GM12878 (cell line): ENCODE measurements around the gene ITFG1. TPM values are rescaled to one million over a fixed set of nuclear protein-coding genes. Genes with fewer than 3 reads are reported as not detected.

Source experiments
- ATAC-seq: fragments of 200-7000 bp; cut with Tn5 transposase; 3 replicates; pipeline ENCODE4 v1.9.1; 2020; ENCODE audit warnings: mild to moderate bottlenecking, moderate library complexity
- BruUV-seq: library from RNA; stranded (reverse); fragments of 400-500 nt; replicated peaks from 2 replicates; lab custom pipeline; 2021; lab: Mats Ljungman, UMichigan
- CTCF ChIA-PET: fragments of 300-600 bp; sonication (Branson Sonifier 250); formaldehyde crosslinking; extraction: SDS; loops from one replicate; lab custom pipeline; 2021; ENCODE audit warnings: inconsistent platforms; lab: Yijun Ruan, JAX
- POLR2A ChIA-PET: fragments of 350-600 bp; formaldehyde crosslinking; extraction: SDS; loops from one replicate; lab custom pipeline; 2021; ENCODE audit warnings: inconsistent platforms; lab: Charles Lee
- RAD21 ChIA-PET: fragments of 300-600 bp; sonication (Branson Sonifier 250); formaldehyde crosslinking; loops from one replicate; lab custom pipeline; 2023; ENCODE audit warnings: antibody characterized with exemption; ENCODE audit not compliant: unreplicated experiment; lab: Charles Lee
- SMC1A ChIA-PET: fragments of 300-600 bp; sonication (Branson Sonifier 250); formaldehyde crosslinking; loops from one replicate; lab custom pipeline; 2023; ENCODE audit not compliant: unreplicated experiment, uncharacterized antibody; lab: Charles Lee
- DNase-seq: peaks from one replicate; pipeline ENCODE4 v3.0.0-alpha.2; 2011; ENCODE audit warnings: low read depth, low spot score
- FAIRE-seq: peaks from 3 replicates; lab custom pipeline; 2011; peaks lifted over from hg19 to GRCh38; lab: Jason Lieb, UNC
- H2AFZ ChIP-seq: 2 replicates; pipeline ENCODE4 v1.6.0; 2011; ENCODE audit warnings: low read depth, low read length, control low read depth; ENCODE audit not compliant: control insufficient read depth
- H3K27ac ChIP-seq: 2 replicates; pipeline ENCODE4 v1.5.1; 2011; ENCODE audit warnings: control low read depth; ENCODE audit not compliant: control insufficient read depth, insufficient read depth
- H3K27me3 ChIP-seq, 2 experiments: replicated peaks in 1 of 2; 2 replicates each; pipeline versions ENCODE4 v1.6.0 to v1.6.1; 2011; ENCODE audit warnings: low read length in 1 of 2; ENCODE audit not compliant: control insufficient read depth in 2 of 2, insufficient read depth in 2 of 2
- H3K36me3 ChIP-seq, 2 experiments: 2 replicates each; pipeline ENCODE4 v1.5.1; 2011; ENCODE audit warnings: low read length in 1 of 2; ENCODE audit not compliant: control insufficient read depth in 2 of 2, insufficient read depth in 2 of 2
- H3K4me1 ChIP-seq: 2 replicates; pipeline ENCODE4 v1.6.1; 2011; ENCODE audit warnings: mild to moderate bottlenecking, low read length, moderate library complexity, mixed read lengths; ENCODE audit not compliant: control insufficient read depth, insufficient read depth
- H3K4me2 ChIP-seq: 2 replicates; pipeline ENCODE4 v1.6.0; 2011; ENCODE audit warnings: control low read depth; ENCODE audit not compliant: control insufficient read depth, insufficient read depth
- H3K4me3 ChIP-seq: fragments of 200-600 bp; sonication (generic); 2 replicates; pipeline ENCODE4 v1.5.1; 2016
- H3K79me2 ChIP-seq: 2 replicates; pipeline ENCODE4 v1.6.0; 2011; ENCODE audit warnings: low read length; ENCODE audit not compliant: control insufficient read depth, insufficient read depth
- H3K9ac ChIP-seq: 2 replicates; pipeline ENCODE4 v1.8.0; 2011; ENCODE audit warnings: low read length, control low read depth, mixed read lengths; ENCODE audit not compliant: control insufficient read depth, insufficient read depth
- H3K9me3 ChIP-seq: replicated peaks from 3 replicates; pipeline ENCODE4 v1.5.1; 2011; ENCODE audit warnings: mild to moderate bottlenecking, low read length; ENCODE audit not compliant: control insufficient read depth, insufficient read depth
- H4K20me1 ChIP-seq: 2 replicates; pipeline ENCODE4 v1.6.0; 2011; ENCODE audit not compliant: control insufficient read depth, insufficient read depth
- BMI1 ChIP-seq: fragments of 450-650 bp; IDR thresholded peaks from 2 replicates; pipeline ENCODE4 v1.6.1; 2016; ENCODE audit warnings: mild to moderate bottlenecking, moderate library complexity, borderline replicate concordance
- CHD2 ChIP-seq: IDR thresholded peaks from 2 replicates; pipeline ENCODE4 v1.6.1; 2011; ENCODE audit warnings: low read depth, low read length, improper control_type of control experiment, borderline replicate concordance
- CHD4 ChIP-seq: fragments of 200-600 bp; sonication (generic); IDR thresholded peaks from 2 replicates; pipeline ENCODE4 v1.6.1; 2016; ENCODE audit warnings: mild to moderate bottlenecking
- ESRRA ChIP-seq: IDR thresholded peaks from 2 replicates; pipeline ENCODE4 v1.6.1; 2012; ENCODE audit warnings: mild to moderate bottlenecking, low read length, improper control_type of control experiment
- GABPA ChIP-seq: IDR thresholded peaks from 2 replicates; pipeline ENCODE4 v1.6.1; 2014; ENCODE audit warnings: antibody characterized with exemption, low read depth, mild to moderate bottlenecking, inconsistent platforms
- HDAC6 ChIP-seq: fragments of 200-600 bp; sonication (generic); IDR thresholded peaks from one replicate; pipeline ENCODE4 v1.8.0; 2017; ENCODE audit warnings: antibody characterized with exemption; ENCODE audit not compliant: unreplicated experiment
- MEF2A ChIP-seq: IDR thresholded peaks from 2 replicates; pipeline ENCODE4 v1.6.1; 2011; ENCODE audit warnings: low read depth, mild to moderate bottlenecking, low read length, moderate library complexity; ENCODE audit not compliant: insufficient read depth
- POU2F2 ChIP-seq: IDR thresholded peaks from 3 replicates; pipeline ENCODE4 v1.6.1; 2011; ENCODE audit warnings: low read depth, mild to moderate bottlenecking, low read length, borderline replicate concordance
- RAD21 ChIP-seq: IDR thresholded peaks from 2 replicates; pipeline ENCODE4 v1.6.1; 2011; ENCODE audit warnings: mild to moderate bottlenecking, low read depth, low read length, moderate library complexity; ENCODE audit not compliant: insufficient read depth
- RAD51 ChIP-seq: fragments of 450-650 bp; IDR thresholded peaks from 2 replicates; pipeline ENCODE4 v1.6.1; 2016; ENCODE audit warnings: moderate library complexity, mild to moderate bottlenecking, inconsistent platforms
- RBBP5 ChIP-seq: fragments of 200-600 bp; sonication (generic); conservative IDR thresholded peaks from 2 replicates; pipeline ENCODE4 v1.6.1; 2016
- SMAD5 ChIP-seq: IDR thresholded peaks from 2 replicates; pipeline ENCODE4 v1.6.1; 2016; ENCODE audit warnings: antibody characterized with exemption, low read depth
- TCF3 ChIP-seq: IDR thresholded peaks from 2 replicates; pipeline ENCODE4 v1.6.1; 2012; ENCODE audit warnings: low read depth, mild to moderate bottlenecking, low read length, borderline replicate concordance; ENCODE audit not compliant: insufficient read depth
- YY1 ChIP-seq: IDR thresholded peaks from 2 replicates; pipeline ENCODE4 v1.6.1; 2011; ENCODE audit warnings: low read depth, mild to moderate bottlenecking, low read length
- ZNF207 ChIP-seq: fragments of 450-650 bp; IDR thresholded peaks from 2 replicates; pipeline ENCODE4 v1.6.1; 2014; ENCODE audit warnings: antibody characterized with exemption, mild to moderate bottlenecking, borderline replicate concordance
- ZNF274 ChIP-seq: IDR thresholded peaks from one replicate; pipeline ENCODE4 v1.8.0; 2011; ENCODE audit not compliant: insufficient read length, insufficient read depth
- WGBS: methylation state at CpG from one replicate; pipeline ENCODE4 v1.1.6; 2016; ENCODE audit warnings: low lambda C conversion rate; ENCODE audit not compliant: insufficient replicate concordance, insufficient coverage; ENCODE audit errors: missing lambda C conversion rate; 5-methylcytosine and 5-hydroxymethylcytosine counted together
- in situ Hi-C: fragments of 300-500 bp; cut with MboI; formaldehyde crosslinking; loops from 9 replicates; pipeline ENCODE4 v1.14.3; 2018; ENCODE audit warnings: mixed read lengths
- intact Hi-C: fragments of 100-400 bp; cut with micrococcal nuclease; formaldehyde crosslinking; loops from one replicate; pipeline ENCODE4 v1.14.2; 2022; ENCODE audit not compliant: unreplicated experiment
- polyA plus RNA-seq, 11 experiments: library from polyadenylated mRNA; depleted of rRNA in 4 of 11; unstranded in 6 of 11; stranded (reverse) in 5 of 11; fragments of >200 nt; fragmentation: Nextera tagmentation in 4 of 11; fragmentation: Illumina TruSeq in 1 of 11; extraction: Ambion mirVana in 4 of 11; extraction: Trizol in 1 of 11; gene quantifications; 1 replicate in 1 of 11; 2 replicates in 10 of 11; pipeline versions ENCODE4 v1.2.1 to v1.2.3, GENCODE V29; 2011 to 2016; ENCODE audit warnings: inconsistent platforms in 2 of 11, missing spikeins in 2 of 11, low read depth in 1 of 11
- total RNA-seq, 4 experiments: library from RNA; depleted of rRNA in 3 of 4; stranded (reverse); fragments of >200 nt in 3 of 4; fragmentation: Illumina TruSeq in 1 of 4; extraction: Trizol in 1 of 4; gene quantifications; 2 replicates each; pipeline versions ENCODE4 v1.2.1 to v1.2.3, GENCODE V29; 2013 to 2021
- TF ChIP-seq, protein P1 (sequence below): fragments of 450-650 bp; IDR thresholded peaks from 2 replicates; pipeline ENCODE4 v1.6.1; 2017; ENCODE audit warnings: borderline replicate concordance
- TF ChIP-seq, protein P2 (sequence below): fragments of 450-650 bp; IDR thresholded peaks from 2 replicates; pipeline ENCODE4 v1.6.1; 2017; ENCODE audit warnings: low read depth, mild to moderate bottlenecking, moderate library complexity
- TF ChIP-seq, protein P3 (sequence below): IDR thresholded peaks from 2 replicates; pipeline ENCODE4 v1.6.1; 2011; ENCODE audit warnings: low read depth, low read length, improper control_type of control experiment, borderline replicate concordance
- TF ChIP-seq, protein P4 (sequence below): IDR thresholded peaks from 2 replicates; pipeline ENCODE4 v1.6.1; 2012; ENCODE audit warnings: low read depth, low read length, improper control_type of control experiment

The ITFG1 gene
- total and polyA plus RNA-seq, 10 of the 15 experiments (the other 5 are each of a cell fraction or from before 2014, with no cell fraction given), result 9.3 to 56.3 (median 28.6) TPM

DNA sequence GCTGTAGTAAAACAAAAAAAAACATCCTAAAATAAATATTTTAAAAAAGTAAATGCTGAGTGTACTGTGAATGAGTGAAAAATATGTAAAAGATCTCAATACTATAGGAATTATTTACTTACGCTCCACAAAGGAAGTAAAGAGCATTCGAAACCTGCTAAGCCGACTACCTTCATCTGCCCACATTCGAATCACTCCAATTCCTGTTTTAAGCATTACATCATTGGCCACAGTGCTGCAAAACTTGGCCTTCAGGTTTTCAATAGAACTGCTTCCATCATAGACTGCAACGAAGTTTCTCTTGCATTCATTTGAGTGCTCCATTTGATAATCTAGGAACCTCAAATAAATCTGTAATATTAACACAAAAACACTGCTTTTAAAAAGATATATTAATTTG, 351.5 kb downstream of the ITFG1 start:
- no peak for DNase-seq
- Histone ChIP-seq H3K36me3 (peaks cover 0 to 1% of the 10 kb centered on the region in 2 experiments; a peak in 3 of 4 replicates), H4K20me1 (no peaks in the 10 kb centered on the region), H3K79me2 (no peaks in the 10 kb centered on the region), H3K9me3 (no peaks in the 10 kb centered on the region), H3K27ac (no peak overlapping the region), H2AFZ (no peak overlapping the region), H3K4me2 (no peak overlapping the region), H3K4me1 (no peaks in the 10 kb centered on the region), H3K9ac (no peak overlapping the region), H3K27me3 (no peaks in the 10 kb centered on the region), H3K4me3 (no peak overlapping the region)
- no peak for ATAC-seq
- ChIA-PET RAD21 (no interaction called here), SMC1A (interaction anchor here (1.5 kb wide), 1 partner anchor 62 kb away, joined by 4 read pairs; no protein-coding TSS in a partner anchor), CTCF (interaction anchor here (1.0 to 3.0 kb wide), 3 partner anchors 14 to 72 kb away, joined by 3 to 13 read pairs (median 6); no protein-coding TSS in a partner anchor), POLR2A (interaction anchor here (0.6 kb wide), 1 partner anchor 62 kb away, joined by 4 read pairs; no protein-coding TSS in a partner anchor)
- in situ Hi-C loops, result no loop called here
- TF ChIP-seq TCF3, result no peak
- TF ChIP-seq, protein P1, sequence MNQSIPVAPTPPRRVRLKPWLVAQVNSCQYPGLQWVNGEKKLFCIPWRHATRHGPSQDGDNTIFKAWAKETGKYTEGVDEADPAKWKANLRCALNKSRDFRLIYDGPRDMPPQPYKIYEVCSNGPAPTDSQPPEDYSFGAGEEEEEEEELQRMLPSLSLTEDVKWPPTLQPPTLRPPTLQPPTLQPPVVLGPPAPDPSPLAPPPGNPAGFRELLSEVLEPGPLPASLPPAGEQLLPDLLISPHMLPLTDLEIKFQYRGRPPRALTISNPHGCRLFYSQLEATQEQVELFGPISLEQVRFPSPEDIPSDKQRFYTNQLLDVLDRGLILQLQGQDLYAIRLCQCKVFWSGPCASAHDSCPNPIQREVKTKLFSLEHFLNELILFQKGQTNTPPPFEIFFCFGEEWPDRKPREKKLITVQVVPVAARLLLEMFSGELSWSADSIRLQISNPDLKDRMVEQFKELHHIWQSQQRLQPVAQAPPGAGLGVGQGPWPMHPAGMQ, result no peak
- TF ChIP-seq, protein P2, sequence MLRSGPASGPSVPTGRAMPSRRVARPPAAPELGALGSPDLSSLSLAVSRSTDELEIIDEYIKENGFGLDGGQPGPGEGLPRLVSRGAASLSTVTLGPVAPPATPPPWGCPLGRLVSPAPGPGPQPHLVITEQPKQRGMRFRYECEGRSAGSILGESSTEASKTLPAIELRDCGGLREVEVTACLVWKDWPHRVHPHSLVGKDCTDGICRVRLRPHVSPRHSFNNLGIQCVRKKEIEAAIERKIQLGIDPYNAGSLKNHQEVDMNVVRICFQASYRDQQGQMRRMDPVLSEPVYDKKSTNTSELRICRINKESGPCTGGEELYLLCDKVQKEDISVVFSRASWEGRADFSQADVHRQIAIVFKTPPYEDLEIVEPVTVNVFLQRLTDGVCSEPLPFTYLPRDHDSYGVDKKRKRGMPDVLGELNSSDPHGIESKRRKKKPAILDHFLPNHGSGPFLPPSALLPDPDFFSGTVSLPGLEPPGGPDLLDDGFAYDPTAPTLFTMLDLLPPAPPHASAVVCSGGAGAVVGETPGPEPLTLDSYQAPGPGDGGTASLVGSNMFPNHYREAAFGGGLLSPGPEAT, result no peak
- TF ChIP-seq ZNF207, result no peak
- no peak for TF ChIP-seq SMAD5
- no peak for TF ChIP-seq YY1
- TF ChIP-seq POU2F2, result no peak
- TF ChIP-seq, protein P3, sequence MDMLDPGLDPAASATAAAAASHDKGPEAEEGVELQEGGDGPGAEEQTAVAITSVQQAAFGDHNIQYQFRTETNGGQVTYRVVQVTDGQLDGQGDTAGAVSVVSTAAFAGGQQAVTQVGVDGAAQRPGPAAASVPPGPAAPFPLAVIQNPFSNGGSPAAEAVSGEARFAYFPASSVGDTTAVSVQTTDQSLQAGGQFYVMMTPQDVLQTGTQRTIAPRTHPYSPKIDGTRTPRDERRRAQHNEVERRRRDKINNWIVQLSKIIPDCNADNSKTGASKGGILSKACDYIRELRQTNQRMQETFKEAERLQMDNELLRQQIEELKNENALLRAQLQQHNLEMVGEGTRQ, result no peak
- TF ChIP-seq RAD21, result no peak
- no peak for TF ChIP-seq CHD4
- no peak for TF ChIP-seq BMI1
- TF ChIP-seq, protein P4, sequence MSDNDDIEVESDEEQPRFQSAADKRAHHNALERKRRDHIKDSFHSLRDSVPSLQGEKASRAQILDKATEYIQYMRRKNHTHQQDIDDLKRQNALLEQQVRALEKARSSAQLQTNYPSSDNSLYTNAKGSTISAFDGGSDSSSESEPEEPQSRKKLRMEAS, result no peak
- TF ChIP-seq ZNF274, result no peak
- no peak for TF ChIP-seq MEF2A
- TF ChIP-seq RAD51, result no peak
- TF ChIP-seq CHD2, result no peak
- no peak for TF ChIP-seq RBBP5
- no peak for TF ChIP-seq ESRRA
- TF ChIP-seq HDAC6, result no peak
- TF ChIP-seq GABPA, result no peak
- WGBS, result 88% methylated on average over 5 of the region's 5 CpGs
- FAIRE-seq, result no peak
- intact Hi-C loops, result no loop called here
- BruUV-seq, result no TSS peak
